C1 segment of cervical spinal cord (tissue), 14 donors: Measurements from ENCODE around the gene CDK2.
A peak's percentile ranks its signal among the peaks of the same experiment; 100 is the strongest.
"Not testable (repeated sequence)": the region's sequence is repeated elsewhere in the genome, so short reads cannot be mapped to it uniquely, and the experiment has no call there.

Experiments used
- DNase-seq, 14 donors: peaks; one replicate each; lab custom pipeline; 2025; lab: John Stamatoyannopoulos, UW

Gene CDK2

DNA sequence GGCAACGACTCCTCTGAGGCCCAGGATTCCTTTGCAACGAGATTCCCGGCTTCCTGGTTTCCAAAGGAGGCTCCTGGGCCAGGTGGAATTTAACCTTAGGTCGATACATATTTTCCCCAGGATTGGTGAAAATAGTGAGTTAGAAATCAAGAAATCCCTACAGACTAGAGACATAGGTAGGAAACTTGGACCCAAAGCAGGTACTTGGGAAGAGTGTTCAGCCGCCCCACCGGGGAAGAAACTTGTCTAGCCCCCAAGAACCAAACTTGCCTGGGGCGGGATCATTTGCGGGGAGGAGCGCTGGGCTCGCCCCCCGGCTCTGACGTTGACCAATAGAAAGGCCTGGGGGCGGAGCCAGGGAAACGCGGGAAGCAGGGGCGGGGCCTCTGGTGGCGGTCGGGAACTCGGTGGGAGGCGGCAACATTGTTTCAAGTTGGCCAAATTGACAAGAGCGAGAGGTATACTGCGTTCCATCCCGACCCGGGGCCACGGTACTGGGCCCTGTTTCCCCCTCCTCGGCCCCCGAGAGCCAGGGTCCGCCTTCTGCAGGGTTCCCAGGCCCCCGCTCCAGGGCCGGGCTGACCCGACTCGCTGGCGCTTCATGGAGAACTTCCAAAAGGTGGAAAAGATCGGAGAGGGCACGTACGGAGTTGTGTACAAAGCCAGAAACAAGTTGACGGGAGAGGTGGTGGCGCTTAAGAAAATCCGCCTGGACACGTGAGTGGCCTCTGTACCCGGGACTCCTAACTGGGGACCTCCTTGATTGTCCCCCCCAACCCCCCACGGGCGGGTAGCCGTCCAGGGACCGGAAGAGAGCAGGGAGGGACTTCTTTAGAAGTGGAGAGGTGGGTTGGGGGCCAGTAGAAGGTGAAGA is at the start of gene CDK2:
Gene CDK2 (plus strand): TSS at position 423 of the 874 bp plus-strand sequence. CDS start 179 bp downstream, at position 602.
- DNase-seq = peak; percentile 15 to 80 (median 64)

DNA sequence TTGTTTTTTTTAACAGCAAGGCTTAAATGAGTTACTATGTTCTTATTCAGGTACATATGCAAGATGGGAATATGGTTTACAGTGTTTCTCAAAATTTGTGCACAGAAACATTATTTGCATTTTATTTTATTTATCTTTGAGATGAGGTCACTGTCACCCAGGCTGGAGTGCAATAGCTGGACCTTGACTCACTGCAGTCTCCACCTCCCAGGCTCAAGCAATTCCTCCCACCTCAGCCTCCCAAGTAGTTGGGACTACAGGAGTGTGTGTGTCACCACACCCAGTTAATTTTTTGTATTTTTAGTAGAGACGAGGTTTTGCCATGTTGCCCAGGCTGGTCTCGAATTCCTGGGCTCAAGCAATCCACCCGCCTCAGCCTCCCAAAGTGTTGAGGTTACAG is 47.6 kb upstream of the CDK2 start:
- not testable (repeated sequence) for DNase-seq

DNA sequence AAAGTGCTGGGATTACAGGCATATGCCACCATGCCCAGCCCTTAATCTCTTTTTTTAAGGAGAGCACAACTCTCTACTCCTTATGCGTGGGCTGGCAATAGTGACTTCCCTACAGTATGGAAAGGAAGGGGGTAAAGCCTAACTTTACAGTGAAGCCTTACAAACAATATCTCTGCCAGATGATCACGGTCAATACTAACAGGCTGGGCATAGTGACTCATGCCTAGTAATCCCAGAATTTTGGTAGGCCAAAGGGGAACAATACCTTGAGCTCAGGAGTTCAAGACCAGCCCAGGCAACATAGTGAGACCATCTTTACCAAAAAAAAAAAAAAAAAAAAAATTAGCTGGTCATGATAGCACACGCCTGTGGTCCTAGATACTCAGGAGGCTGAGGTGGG is 44.5 kb upstream of the CDK2 start:
- DNase-seq = no peak

DNA sequence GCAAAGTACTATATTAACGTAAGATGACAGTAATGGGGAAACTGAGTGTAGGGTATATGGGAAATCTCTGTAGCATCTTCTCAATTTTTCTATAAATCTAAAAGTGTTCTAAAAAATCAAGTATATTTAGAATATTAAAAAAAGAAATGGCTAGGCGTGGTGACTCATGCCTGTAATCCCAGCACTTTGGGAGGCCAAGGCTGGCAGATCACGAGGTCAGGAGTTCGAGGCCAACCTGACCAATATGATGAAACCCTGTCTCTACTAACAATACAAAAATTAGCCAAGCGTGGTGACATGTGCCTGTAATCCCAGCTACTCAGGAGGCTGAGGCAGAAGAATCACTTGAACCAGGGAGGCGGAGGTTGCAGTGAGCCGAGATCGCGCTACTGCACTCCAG is 43.0 kb upstream of the CDK2 start:
- not testable (repeated sequence) for DNase-seq

DNA sequence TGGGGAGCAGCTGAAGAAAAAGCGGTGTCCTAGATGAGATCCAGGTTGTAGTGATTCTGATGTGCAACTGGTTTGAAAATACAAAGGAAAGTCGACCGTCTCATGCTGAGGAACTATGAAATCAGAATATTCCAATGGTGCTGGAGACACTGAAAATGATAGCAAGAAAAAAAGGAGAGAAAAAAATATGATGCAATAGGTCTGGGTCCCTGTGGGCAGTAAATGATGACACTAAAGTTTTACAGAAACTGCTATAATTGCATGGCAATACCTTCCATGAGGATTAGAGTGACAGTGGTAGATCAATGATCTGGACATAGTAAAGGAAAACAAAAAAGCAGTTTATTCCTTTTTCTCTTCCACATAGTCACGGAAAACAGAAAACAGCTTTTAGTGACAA is 41.3 kb upstream of the CDK2 start:
- DNase-seq = no peak

DNA sequence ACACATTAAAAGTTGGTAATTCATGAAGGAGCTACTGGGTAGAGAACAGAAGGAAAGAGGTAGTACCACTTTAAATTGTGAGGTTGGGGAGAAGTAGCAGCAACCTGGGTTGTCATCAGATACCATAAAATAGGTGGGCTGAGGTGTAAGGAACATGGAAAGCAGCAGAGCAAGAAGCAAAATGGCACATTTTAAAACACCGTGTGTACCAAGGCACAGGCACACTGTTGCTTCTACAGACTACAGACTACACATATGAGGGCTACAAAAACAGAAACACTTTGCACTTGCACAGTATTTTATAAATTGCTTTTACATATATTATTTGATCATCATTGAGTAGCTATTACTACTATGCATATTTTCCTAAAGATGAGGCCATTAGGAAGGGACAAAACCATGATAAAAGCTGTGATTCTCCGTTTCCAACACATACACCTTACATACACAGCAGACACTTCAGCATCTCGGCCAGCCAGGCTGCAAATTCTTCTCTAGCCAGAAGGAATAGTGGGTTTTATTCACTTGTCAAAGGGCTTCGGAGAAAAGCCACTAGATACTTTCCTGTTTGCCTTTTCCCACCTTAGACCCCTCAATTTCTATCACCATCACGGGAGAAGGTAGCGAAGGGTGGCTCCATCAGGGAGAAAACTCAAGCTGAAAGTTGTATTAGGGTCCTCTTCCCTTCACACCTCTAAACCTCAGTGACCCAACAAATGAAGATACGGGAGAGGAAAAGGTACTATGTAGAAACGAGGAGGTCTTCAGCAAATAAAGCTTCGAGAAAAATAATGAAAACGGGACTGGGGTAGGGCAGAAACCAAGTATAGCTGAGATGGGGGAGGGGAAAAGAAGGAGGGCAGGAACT is 40.5 kb upstream of the CDK2 start:
- DNase-seq = no peak

DNA sequence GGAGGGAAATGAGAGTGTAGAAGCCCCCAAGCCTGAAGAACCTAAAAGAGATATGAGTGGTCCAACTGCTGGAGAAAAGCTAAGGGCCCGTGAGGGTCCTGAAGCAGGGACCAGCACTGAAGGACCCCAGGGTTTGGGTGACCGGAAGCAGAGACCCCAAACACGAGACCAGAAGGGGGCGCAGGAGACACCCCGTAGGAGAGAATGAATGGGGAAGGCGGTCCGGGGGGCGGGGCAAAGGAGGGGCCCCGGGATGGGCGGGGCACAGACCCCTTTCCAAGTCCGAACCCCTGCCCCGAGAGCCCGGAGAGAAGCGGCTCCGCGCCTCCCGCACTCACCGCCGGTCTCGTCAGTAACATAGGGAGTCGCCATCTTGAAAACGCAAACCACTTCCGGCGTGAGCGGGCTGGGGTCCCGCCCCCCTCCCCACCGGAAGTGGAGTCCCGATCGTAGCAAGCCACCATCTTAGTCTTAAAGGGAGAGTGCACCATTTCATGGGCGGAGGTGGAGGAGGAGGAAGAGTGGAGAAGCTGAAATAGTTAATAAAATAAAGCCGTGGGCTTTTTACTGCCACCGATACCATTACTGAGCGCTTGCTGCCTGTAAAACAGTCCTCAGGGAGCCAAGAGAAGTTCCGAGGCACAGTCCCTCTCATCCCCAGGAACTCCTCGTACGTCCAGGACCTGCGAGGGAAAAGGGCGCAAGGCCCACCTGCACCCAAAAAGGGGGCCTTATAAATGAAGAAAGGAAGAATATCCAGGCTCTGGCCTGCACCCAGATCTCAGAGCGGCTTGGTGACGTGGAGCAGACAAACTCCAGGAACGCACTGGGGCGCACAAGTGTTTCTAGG is 39.7 kb upstream of the CDK2 start:
- DNase-seq = peak; percentile 61 to 94 (median 86)

DNA sequence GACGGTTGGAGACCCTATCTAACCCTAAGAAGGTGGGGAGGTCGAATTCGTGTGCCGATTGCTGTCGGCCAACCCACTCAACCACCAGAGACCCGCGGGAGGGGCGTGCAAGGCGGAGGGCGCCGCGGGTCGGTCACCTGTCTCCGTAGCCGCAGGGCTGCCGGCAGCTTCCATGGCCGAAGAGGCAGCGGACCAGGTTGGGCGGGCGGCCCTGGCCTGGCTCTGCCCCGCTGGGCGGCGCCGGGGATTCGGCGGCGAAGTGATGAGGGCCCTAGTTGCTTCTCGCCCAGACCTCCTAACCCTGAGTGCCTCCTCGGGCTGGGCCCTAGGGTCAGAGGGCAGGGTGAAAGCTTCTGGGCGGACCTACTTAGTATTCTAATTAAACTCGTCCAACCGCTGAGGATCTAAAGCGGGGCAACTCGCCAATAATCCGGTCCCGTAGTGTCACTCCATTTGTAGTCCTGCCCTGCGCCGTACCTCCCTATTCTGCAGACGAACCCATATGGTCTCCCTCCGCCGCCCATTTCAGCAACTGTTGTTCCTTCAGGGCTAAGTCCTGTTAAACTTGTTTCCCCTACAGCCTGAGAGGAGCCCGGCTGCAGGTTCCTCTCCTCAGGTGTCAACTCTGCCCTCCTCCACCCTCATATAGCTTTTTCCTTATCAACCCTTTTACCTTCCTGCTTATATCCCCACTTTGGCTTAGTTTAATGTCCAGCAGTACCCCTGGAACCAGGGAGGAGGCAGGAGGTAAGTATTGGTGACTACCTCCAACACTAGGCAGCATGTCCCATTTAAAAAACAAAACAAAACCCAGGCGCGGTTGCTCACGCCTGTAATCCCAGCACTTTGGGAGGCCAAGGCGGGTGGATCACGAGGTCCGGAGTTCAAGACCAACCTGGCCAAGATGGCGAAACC is 38.8 kb upstream of the CDK2 start, which contains the start of gene PYM1:
Gene PYM1 (minus strand): TSS at position 307 of the 915 bp plus-strand sequence. CDS start 133 bp downstream, at position 174.
- peak in 13 of 14 donors; percentile 15 to 80 (median 69) for DNase-seq

DNA sequence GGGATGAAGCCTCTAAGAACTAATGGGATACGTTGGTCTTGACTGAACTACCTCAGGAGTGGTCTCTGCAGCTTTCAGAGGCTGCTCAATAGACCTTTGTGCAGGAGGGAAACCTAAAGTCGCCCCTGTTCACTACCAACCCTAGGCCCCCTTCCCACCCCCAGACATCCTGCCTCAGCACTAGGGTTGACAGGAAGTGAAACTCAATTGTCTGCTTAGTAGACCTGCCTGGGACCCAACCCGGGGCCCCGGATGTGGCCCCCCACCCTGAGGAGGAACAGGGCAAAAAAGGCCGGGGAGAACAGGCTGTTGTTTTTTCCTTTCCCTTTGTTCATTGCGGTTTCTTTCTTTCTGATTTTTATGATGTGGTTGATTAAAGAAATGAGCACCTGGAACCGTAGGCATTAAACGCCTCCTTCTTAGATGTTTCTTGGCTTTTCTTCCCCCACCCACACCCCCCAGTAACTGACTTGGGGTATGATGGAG is 37.3 kb upstream of the CDK2 start:
- peak in 3 of 14 donors; percentile 14 to 22 (median 19) for DNase-seq

DNA sequence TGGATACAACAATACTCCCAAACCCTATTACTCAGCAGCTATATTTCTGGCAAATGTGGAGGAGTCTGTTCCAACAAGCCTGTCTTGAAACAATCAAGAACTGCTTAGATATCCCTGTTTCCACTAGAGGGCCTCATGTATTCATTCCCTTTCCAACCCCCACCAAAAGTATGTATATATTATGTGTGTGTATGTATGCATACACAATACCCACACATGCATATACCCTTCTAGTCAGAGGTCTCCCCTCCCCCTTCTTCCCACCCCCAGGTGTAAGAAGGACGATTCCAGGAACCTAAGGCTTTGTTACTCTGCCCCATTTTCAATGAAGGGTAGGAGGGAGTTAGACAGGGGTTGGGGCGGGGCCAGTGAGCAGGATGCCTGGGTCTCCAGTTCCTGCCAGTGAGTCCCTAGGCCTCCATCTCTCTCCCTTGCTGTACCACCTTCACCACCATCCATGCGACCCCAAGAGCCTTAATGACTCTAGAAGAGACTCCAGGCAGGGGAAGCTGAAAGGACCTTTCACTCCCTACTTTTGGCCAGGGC is 35.8 kb upstream of the CDK2 start, which contains the start of gene DGKA:
Gene DGKA (plus strand): TSS at position 392 of the 546 bp plus-strand sequence. CDS start 5,342 bp downstream, outside the sequence.
- peak in 3 of 14 donors; percentile 6 to 35 (median 18) for DNase-seq

DNA sequence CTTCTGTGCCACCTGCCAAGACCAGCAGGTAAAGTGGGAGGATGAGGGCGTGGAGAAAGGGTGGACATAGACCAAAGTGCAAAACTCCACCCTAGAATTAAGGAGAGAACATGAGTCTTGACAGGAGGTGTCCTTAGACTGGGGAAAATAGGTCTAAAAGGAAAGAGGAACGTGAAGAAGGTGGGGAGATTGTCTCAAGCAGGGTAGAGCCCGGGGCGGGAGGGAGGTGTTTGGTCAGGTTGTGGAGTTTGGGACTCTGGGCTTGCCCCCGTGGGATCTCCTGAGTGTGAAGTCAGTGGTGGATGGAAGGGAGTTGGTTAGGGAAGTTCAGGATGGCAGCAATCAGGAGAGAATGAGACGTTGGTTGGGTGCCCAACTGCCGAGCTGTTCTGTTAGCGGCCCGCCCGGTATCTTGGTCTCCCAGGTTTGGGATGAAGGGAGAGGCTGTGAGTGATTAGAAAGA is 35.3 kb upstream of the CDK2 start:
- peak in 3 of 14 donors; percentile 19 to 40 (median 30) for DNase-seq

DNA sequence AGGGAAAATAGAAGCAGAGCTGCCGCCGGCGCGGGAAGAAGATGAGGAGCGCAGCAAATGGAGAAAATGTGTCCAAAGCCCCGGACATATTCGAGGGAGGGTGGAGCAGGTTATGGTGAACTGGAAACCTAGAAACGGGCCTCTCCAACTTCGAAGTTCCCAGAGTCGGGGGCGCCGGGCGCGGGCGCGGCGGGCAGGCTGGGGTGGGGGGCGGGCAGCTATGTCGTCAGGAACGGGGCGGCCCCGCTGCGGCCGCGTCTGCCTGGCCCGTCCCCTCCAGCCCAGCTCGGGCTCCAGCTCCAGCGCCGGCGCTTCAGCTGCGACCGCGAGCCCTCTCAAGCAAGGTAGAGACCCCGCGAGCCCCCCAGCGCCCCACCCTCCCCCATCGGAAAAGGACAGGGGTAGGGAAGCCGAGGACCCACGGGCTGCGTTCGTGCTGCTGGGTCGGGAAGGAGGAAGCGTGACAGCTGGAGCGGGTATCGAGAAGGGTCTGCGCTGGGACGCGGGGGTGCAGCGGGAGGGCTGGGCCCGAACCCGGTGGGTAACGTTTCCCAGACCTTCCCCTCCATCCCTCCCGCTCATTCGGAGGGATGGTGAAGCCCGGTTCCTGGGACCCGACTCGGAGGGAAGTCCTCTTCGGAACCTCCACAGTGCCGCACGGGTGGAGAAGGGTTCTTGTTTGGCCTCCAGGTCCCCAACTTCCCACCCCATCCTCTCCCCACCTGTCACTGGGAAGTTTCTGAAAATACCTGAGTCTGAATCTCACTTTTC is 34.7 kb upstream of the CDK2 start:
- peak in 8 of 14 donors; percentile 6 to 47 (median 29) for DNase-seq

DNA sequence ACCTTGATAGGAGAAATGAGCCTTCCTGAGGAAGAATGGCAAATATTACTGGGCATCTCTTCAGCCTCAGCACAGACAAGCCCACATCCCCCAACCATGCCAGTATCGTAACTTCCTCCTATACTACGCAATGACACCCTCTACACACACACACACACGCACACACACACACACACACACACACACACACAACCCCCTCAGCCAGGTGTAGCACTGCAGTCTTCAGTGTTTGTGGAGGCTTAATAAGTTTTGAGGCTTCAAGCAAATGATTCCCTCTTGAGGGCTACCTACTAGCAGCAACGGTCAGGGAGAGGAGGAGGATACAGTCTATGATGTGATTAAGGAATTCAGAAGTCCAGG is 34.1 kb upstream of the CDK2 start:
- DNase-seq = peak in 3 of 14 donors; percentile 27 to 47 (median 27)

DNA sequence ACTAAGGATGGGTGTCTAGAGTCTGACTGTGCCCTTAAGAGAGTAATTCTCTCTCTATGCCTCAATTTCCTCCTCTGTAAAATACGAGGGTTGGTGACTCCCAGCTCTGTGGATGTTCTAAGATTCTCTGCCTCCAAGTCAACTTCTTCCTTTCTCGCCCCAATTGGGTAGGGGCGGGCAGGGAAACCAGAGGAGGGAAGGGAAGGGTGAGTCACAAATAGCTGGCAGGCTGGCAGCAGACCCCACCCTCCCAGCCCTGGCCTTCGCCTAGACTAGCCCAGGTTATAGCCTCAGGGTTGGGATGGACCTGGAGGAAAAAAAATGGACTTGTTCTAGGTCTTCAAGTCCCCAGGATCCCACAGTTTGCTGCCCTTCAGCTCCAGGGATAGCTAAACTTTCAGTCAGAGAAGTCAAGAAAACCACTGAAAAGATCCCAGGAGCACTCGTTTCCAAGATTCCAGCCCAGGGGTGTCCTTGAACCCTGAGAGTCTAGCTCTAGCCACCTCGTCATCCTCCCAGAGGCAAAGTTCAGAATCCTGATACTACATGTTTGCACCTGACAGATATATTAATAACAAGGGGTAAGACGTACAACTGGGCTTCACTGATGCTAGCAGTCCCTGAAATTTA is 33.3 kb upstream of the CDK2 start:
- no peak for DNase-seq

DNA sequence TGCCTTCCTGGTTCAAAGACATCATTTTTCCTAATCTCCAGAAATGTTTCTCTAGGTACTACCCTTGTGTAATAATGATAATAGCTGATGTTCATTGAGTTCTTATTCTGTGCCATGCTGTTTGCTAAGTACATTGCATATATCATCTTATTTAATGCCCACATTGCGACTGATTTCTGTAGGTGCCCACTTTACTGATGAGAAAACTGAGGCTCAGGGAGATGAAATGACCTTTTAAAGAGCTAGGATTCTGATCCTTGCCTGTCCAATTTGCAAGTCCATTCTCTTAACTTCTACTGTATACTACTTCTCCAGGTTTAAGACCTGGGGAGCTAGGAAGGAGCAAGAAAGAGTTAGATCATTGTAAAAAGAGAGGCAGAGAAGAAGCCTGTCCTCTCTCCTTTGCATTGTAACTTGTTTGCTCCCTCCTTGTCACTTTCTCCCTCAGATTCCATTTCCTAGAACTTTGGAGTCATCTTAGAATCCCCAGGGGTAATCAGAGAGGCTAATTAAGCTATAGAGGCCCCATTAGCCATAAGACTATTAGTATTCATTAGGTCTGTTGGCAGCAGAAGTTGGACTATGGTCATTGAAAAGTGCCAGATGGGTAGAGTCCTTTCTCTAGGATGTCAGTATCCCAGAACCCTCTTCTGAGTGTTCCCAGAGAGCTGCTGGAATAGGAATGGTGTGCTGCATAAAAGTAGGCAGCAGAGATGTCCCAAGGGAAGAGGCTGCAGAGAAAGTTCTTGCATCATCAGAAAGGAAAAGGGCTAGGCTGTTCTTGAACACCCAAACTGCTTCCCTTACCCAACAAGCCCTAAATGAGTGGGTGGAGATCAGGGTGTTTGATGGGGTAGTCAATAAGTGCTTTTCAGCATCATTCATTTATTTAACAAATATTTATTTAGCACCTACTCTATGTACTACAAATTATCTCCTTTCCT is 32.6 kb upstream of the CDK2 start:
- no peak for DNase-seq

DNA sequence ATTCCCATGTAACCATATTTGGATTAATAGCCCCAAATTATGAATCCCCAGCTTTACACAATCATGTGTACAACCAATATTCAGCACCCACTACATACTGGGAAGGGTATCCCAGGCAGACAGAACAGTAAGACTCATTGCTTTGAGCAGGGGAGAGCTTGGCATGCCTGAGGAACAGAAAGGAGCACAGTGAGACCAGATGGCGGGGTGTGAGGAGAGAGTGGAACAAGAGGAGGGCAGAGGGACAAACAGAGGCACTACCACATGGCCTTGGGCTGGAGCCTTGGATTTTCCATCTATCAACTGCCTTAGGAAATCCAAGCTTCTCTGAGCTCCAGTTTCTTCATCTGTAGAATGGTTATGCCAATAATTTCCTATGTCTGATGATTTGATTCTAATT is 31.9 kb upstream of the CDK2 start:
- peak in 1 of 14 donors; percentile 72 for DNase-seq

DNA sequence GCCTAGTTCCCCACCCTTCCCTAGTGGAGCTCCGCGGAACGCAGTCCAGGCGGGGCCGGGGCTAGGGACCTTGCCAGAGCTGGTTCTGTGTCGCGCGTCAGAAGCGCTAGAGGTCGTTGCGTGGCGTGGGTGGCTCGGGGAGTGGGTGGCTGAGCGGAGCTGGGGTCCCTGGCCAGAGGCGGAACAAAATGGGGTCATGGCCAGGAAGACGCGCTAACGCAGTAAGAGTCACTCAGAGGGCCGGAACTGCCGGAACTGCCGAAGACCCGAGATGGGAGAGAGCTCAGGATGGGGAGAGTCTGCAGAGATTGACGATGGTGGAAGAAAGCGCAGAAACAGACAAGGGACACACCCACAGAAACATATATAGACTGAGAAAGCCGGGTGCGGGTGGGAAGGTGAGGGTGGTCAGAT is 30.9 kb upstream of the CDK2 start:
- peak in 1 of 14 donors; percentile 31 for DNase-seq
